ENCODE data around the gene CCND1. TPM values are rescaled to one million over a fixed set of nuclear protein-coding genes. Genes with fewer than 3 reads are reported as not detected.

CCND1 gene
- total and polyA plus RNA-seq, 2 of the 8 experiments (the other 6 are each of a cell fraction or from before 2014, with no cell fraction given) = 64.5 to 170 TPM

GRCh38 chr11:69630017-69630416 lies 10.9 kb upstream of the CCND1 start:
- H3K4me1 ChIP-seq (replicated peaks in 1 of 4; ENCODE audit: control insufficient read depth in 3 of 4, insufficient read depth in 4 of 4, low read length in 3 of 4) = peaks cover 0 to 4% (median 2%) of the 10 kb centered on the region in 4 experiments; a peak in 3 of 7 replicates
- no peak overlapping the region for H4K5ac ChIP-seq (ENCODE audit: insufficient read length, low read depth, low read length)
- no peak overlapping the region for H4K91ac ChIP-seq (replicated peaks; ENCODE audit: insufficient read length, low read length)
- no peak overlapping the region for H2AK5ac ChIP-seq (ENCODE audit: low read depth, low read length)
- H3K27ac ChIP-seq (ENCODE audit: low read depth, low read length) = no peak overlapping the region
- 87% methylated on average over 2 of the region's 2 CpGs; no CpG with 5 or more reads in 1 of the 2 experiments for WGBS, 2 experiments (ENCODE audit: extremely low coverage in 1 of 2, insufficient coverage in 1 of 2, insufficient read length in 1 of 2, insufficient replicate concordance in 2 of 2, low coverage in 1 of 2, low lambda C conversion rate in 2 of 2, missing lambda C conversion rate in 1 of 2)
- CTCF ChIA-PET (ENCODE audit: partially characterized antibody) = interaction anchor here (3.3 kb wide), 1 partner anchor 13 kb away, joined by 13 read pairs; no protein-coding TSS in a partner anchor
- H3K23ac ChIP-seq (ENCODE audit: insufficient read length) = no peak overlapping the region
- H3K4ac ChIP-seq (replicated peaks; ENCODE audit: insufficient read length, low read depth, low read length) = no peak overlapping the region
- H3K36me3 ChIP-seq (ENCODE audit: control insufficient read depth in 2 of 4, insufficient read depth in 4 of 4, low read length in 3 of 4) = no peaks in the 10 kb centered on the region
- H2BK5ac ChIP-seq (ENCODE audit: low read depth, low read length) = no peak overlapping the region
- DNase-seq (ENCODE audit: low read depth in 1 of 2, low spot score in 2 of 2) (no peak), FAIRE-seq (no peak)
- no peak overlapping the region for H2BK12ac ChIP-seq (ENCODE audit: low read depth, low read length)
- 0 out of 2 replicates have a peak, but pooled peaks cover 1% of the 10 kb centered on the region for H3K23me2 ChIP-seq (ENCODE audit: low read depth, low read length)
- peaks cover 0 to 4% (median 3%) of the 10 kb centered on the region in 4 experiments; a peak in 3 of 7 replicates for H3K27me3 ChIP-seq (replicated peaks in 1 of 4; ENCODE audit: control insufficient read depth in 3 of 4, extremely low read depth in 1 of 4, insufficient read depth in 3 of 4, low read length in 3 of 4)
- no peak overlapping the region for H3K4me3 ChIP-seq (ENCODE audit: extremely low read depth in 1 of 4, insufficient read depth in 2 of 4, low read depth in 3 of 4, low read length in 4 of 4)
- no peaks in the 10 kb centered on the region for H3K79me1 ChIP-seq (ENCODE audit: low read depth, low read length)
- no peaks in the 10 kb centered on the region for H4K20me1 ChIP-seq (replicated peaks in 1 of 2; ENCODE audit: control insufficient read depth in 1 of 2, insufficient read depth in 2 of 2, low read length in 2 of 2)
- no peak overlapping the region for H2BK120ac ChIP-seq (replicated peaks; ENCODE audit: low read depth, low read length)
- H3K9ac ChIP-seq (replicated peaks in 1 of 4; ENCODE audit: extremely low read depth in 1 of 4, low read depth in 3 of 4, low read length in 3 of 4) = no peak overlapping the region
- H2BK15ac ChIP-seq (ENCODE audit: low read length) = no peak overlapping the region
- no peak overlapping the region for H3K56ac ChIP-seq (replicated peaks; ENCODE audit: insufficient read length, low read depth, low read length)
- H3K79me2 ChIP-seq (ENCODE audit: control insufficient read depth in 1 of 2, insufficient read depth in 2 of 2, low read length in 2 of 2) = no peaks in the 10 kb centered on the region
- peaks cover 16 to 17% of the 10 kb centered on the region in 2 experiments for H3K9me3 ChIP-seq (ENCODE audit: insufficient read depth in 2 of 2, low read depth in 1 of 2, low read length in 1 of 2)
- H2BK20ac ChIP-seq (ENCODE audit: low read length) = no peak overlapping the region
- H3K14ac ChIP-seq (ENCODE audit: insufficient read length) = no peak overlapping the region
- H4K8ac ChIP-seq (ENCODE audit: extremely low read depth, insufficient read depth, low read length) = no peak overlapping the region
- no peak overlapping the region for H2AFZ ChIP-seq (ENCODE audit: low read length)
- H3K4me2 ChIP-seq (ENCODE audit: insufficient read depth in 1 of 2, low read depth in 2 of 2, low read length in 2 of 2) = no peak overlapping the region
- POLR2A ChIA-PET (ENCODE audit: partially characterized antibody) = interaction anchor here (3.3 kb wide), 1 partner anchor 8 kb away, joined by 16 read pairs; no protein-coding TSS in a partner anchor
- H3K18ac ChIP-seq (ENCODE audit: extremely low read depth, low read length) = no peak overlapping the region
- TF ChIP-seq KDM4A (IDR thresholded peaks at IDR 0.05; ENCODE audit: low read depth, low read length, severe bottlenecking) = no peak
- TF ChIP-seq RFX5 (IDR thresholded peaks at IDR 0.05; ENCODE audit: borderline replicate concordance, low read depth, low read length) = no peak
- TF ChIP-seq SRF (IDR thresholded peaks at IDR 0.05; ENCODE audit: low read depth, low read length) = no peak
- TF ChIP-seq BACH1 (IDR thresholded peaks at IDR 0.05; ENCODE audit: low read length) = no peak
- TF ChIP-seq ASH2L (IDR thresholded peaks at IDR 0.05; ENCODE audit: low read length) = no peak
- TF ChIP-seq POLR2AphosphoS5 (IDR thresholded peaks at IDR 0.05; ENCODE audit: low read depth, low read length) = no peak
- TF ChIP-seq GTF2F1 (IDR thresholded peaks at IDR 0.05; ENCODE audit: borderline replicate concordance, low read depth, low read length) = no peak
- TF ChIP-seq BRCA1 (IDR thresholded peaks at IDR 0.05; ENCODE audit: low read depth, low read length) = no peak

Measured in H1 (cell line).